Measurements from ENCODE around the gene C9orf72.
A peak's percentile ranks its signal among the peaks of the same experiment; 100 is the strongest.

The C9orf72 gene

DNA sequence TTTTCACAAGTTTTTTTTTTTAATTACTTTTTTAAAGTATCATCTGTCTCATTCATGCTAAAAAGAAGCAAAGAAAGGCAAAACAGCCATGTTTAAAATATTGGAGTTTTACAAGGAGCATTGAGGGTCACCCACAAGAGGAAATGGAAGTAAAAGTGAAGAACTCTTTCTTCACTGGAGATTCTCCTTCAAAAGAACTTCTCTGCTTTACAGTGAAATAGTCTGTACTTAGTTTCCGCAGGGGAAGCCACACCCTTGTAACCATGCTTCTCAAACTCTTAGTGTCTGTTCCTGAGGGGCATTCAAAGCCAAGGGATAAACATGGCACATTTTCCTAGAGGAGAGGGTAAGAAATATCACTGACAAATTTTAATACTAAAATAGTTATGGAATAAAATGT lies 8.6 kb downstream of the C9orf72 start:
- H3K9me3 Mint-ChIP-seq, result no peaks in the 10 kb centered on the region
- no peak for ATAC-seq
- no peaks in the 10 kb centered on the region for H3K27me3 Mint-ChIP-seq
- H3K4me3 Mint-ChIP-seq, result no peak overlapping the region
- no peak for DNase-seq
- H3K36me3 Mint-ChIP-seq (ENCODE audit: low read depth), result peaks cover 15% of the 10 kb centered on the region
- peak overlapping the region; percentile 39 for H3K27ac Mint-ChIP-seq
- H3K4me1 Mint-ChIP-seq, result peaks cover 23% of the 10 kb centered on the region

DNA sequence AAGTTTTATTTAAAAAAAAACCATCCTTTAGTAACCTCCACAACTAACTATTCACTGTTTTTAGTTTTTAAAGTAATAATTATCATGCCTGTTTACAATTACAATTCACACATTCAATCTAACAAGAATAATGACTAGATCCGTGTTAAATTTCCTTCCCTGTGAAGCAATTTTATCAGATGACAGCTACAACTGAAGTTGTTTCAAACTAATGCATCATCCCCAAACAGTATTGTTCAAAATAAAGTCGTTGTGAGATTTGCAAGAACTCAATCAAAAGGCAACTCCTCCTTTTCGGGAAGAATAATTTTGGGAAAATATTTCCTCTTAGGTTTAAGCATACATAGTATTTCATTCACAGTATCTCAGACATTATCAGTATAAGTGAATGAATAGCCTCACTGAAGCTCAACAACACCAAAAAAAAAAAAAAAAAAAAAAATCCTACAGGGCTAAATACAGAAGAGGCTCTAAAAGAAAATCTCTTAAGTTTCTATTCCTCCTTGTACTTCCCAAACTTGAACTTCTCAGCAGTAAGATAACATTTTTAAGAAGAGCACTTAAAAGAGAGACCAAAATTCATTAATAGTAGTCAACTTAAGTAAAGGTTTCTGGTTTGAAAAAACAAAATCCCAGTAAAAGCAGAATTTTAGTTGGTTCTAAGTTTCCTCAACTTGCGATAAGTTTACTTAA lies 9.4 kb downstream of the C9orf72 start:
- no peak for DNase-seq
- Mint-ChIP-seq H3K4me3 (no peak overlapping the region), H3K9me3 (no peaks in the 10 kb centered on the region), H3K36me3 (ENCODE audit: low read depth) (peaks cover 15% of the 10 kb centered on the region), H3K27ac (no peak overlapping the region), H3K27me3 (no peaks in the 10 kb centered on the region), H3K4me1 (peaks cover 23% of the 10 kb centered on the region)
- ATAC-seq, result no peak

DNA sequence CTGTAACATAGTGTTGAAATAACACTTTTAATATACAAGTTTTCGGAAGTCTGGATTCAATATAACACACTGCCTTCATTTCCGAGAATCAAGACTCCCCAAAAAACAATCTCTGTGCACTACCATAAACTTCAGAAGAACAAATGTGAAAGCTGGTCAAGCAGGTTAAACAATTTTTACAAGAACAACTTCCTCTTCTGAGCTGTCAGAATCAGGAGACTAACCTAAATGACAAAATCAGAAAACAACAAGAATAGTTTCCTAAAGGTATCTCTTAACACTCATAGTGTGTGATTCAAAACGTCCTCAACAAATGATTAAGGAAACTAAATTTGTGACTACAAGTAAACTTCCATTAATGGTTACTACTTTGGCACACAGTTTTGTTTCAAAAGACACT lies 11.6 kb downstream of the C9orf72 start:
- DNase-seq (no peak), ATAC-seq (no peak)
- H3K4me3 Mint-ChIP-seq, result no peak overlapping the region
- no peaks in the 10 kb centered on the region for H3K27me3 Mint-ChIP-seq
- H3K9me3 Mint-ChIP-seq, result no peaks in the 10 kb centered on the region
- H3K27ac Mint-ChIP-seq, result no peak overlapping the region
- H3K4me1 Mint-ChIP-seq, result peaks cover 23% of the 10 kb centered on the region
- peaks cover 16% of the 10 kb centered on the region for H3K36me3 Mint-ChIP-seq (ENCODE audit: low read depth)

DNA sequence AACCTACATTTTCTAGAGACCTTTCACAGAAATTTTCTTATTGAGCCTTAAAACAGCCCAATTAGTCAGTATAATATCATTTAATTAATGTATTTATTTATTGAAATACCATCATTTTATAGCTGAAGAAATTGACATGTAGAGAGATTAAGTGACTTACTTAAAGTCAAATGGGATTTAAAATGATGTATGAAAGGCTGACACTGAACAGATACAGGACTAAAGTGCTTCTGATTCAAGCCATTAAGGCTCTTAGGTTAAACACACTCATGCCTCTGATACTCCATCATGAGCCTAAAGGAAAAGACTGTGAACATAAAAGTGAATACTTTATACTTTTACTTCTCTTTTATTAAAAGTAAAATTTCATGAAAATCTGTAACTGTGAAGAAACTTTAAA lies 12.8 kb downstream of the C9orf72 start:
- no peak overlapping the region for H3K27ac Mint-ChIP-seq

GRCh38 chr9:27558307-27558706 lies 15.0 kb downstream of the C9orf72 start:
- ATAC-seq (no peak), DNase-seq (no peak)
- no peaks in the 10 kb centered on the region for H3K9me3 Mint-ChIP-seq
- peaks cover 3% of the 10 kb centered on the region for H3K4me1 Mint-ChIP-seq
- H3K36me3 Mint-ChIP-seq (ENCODE audit: low read depth), result peaks cover 16% of the 10 kb centered on the region
- no peak overlapping the region for H3K27ac Mint-ChIP-seq
- no peaks in the 10 kb centered on the region for H3K27me3 Mint-ChIP-seq
- H3K4me3 Mint-ChIP-seq, result no peak overlapping the region

More for the DNA sequence above, 12.8 kb downstream of the C9orf72 start:
- ATAC-seq (no peak), DNase-seq (no peak)
- H3K9me3 Mint-ChIP-seq, result no peaks in the 10 kb centered on the region
- no peak overlapping the region for H3K4me3 Mint-ChIP-seq
- H3K4me1 Mint-ChIP-seq, result peaks cover 20% of the 10 kb centered on the region
- no peaks in the 10 kb centered on the region for H3K27me3 Mint-ChIP-seq
- peaks cover 14% of the 10 kb centered on the region for H3K36me3 Mint-ChIP-seq (ENCODE audit: low read depth)

- H3K4me1 Mint-ChIP-seq, result no peaks in the 10 kb centered on the region
- no peak overlapping the region for H3K27ac Mint-ChIP-seq
- peaks cover 15% of the 10 kb centered on the region for H3K36me3 Mint-ChIP-seq (ENCODE audit: low read depth)
- no peaks in the 10 kb centered on the region for H3K27me3 Mint-ChIP-seq
- no peak overlapping the region for H3K4me3 Mint-ChIP-seq
- no peaks in the 10 kb centered on the region for H3K9me3 Mint-ChIP-seq
- DNase-seq (no peak), ATAC-seq (no peak)
Measured at GRCh38 chr9:27556470-27556869, 16.8 kb downstream of the C9orf72 start.

DNA sequence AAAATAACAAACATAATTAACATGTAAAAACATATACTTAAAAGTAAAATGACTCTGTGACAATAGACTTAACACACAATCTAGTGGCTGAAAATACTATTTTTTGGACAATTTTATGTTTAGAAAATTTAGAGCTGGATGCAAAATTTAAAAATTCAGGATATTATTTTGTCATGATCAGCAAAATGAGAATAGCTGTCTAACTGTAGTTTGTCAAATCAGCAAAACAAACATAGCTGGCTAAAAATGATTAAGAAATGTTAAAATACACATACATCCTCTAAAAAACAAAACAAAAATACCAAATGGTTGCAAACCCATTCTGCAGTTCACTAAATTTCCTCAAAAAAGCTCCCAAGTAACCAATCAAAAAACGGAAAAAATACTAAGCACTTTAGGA lies 18.6 kb downstream of the C9orf72 start:
- DNase-seq (no peak), ATAC-seq (no peak)
- Mint-ChIP-seq H3K36me3 (ENCODE audit: low read depth) (peaks cover 14% of the 10 kb centered on the region), H3K4me1 (no peaks in the 10 kb centered on the region), H3K4me3 (no peak overlapping the region), H3K27ac (no peak overlapping the region), H3K9me3 (no peaks in the 10 kb centered on the region), H3K27me3 (no peaks in the 10 kb centered on the region)

- peaks cover 11% of the 10 kb centered on the region for H3K36me3 Mint-ChIP-seq (ENCODE audit: low read depth)
- no peaks in the 10 kb centered on the region for H3K9me3 Mint-ChIP-seq
- H3K4me3 Mint-ChIP-seq, result no peak overlapping the region
- no peak for DNase-seq
- ATAC-seq, result no peak
- no peaks in the 10 kb centered on the region for H3K27me3 Mint-ChIP-seq
- H3K4me1 Mint-ChIP-seq, result no peaks in the 10 kb centered on the region
- H3K27ac Mint-ChIP-seq, result no peak overlapping the region
Measured at GRCh38 chr9:27549196-27549755, 24.0 kb downstream of the C9orf72 start.

DNA sequence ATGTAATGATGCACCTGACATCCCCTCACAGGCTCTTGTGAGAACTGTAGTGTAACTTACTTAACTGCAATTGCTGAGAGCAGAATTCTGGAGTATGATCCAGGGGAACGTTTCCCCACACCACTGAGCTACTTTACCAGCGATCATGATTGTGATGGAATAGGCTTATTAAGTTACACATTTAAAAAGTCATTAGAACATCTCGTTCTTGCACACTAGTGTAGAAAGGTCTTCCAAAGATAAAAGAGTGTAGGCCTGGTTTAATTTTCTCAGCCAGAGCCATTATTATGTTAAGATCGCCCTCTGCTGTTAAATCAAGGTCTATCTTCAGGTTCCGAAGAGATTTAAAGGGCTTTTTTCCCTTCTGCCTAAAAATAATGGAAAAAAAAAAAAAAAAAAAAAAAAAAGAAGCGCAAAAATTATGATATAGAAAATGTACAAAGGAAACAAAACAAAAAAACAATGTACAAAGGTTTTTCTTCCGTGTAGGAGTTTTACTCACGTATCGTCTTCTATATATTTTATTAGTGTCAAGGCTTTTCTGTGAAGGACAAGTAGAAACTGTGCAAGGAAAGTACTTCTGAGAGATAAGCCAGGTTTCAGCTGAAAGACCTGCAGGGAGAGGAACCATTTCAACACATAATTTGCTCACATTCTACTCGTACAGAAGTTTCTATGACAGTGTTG lies 25.1 kb downstream of the C9orf72 start:
- H3K4me3 Mint-ChIP-seq, result no peak overlapping the region
- H3K27ac Mint-ChIP-seq, result no peak overlapping the region
- no peaks in the 10 kb centered on the region for H3K4me1 Mint-ChIP-seq
- no peak for DNase-seq
- ATAC-seq, result no peak
- H3K36me3 Mint-ChIP-seq (ENCODE audit: low read depth), result peaks cover 4% of the 10 kb centered on the region
- no peaks in the 10 kb centered on the region for H3K9me3 Mint-ChIP-seq
- H3K27me3 Mint-ChIP-seq, result no peaks in the 10 kb centered on the region

DNA sequence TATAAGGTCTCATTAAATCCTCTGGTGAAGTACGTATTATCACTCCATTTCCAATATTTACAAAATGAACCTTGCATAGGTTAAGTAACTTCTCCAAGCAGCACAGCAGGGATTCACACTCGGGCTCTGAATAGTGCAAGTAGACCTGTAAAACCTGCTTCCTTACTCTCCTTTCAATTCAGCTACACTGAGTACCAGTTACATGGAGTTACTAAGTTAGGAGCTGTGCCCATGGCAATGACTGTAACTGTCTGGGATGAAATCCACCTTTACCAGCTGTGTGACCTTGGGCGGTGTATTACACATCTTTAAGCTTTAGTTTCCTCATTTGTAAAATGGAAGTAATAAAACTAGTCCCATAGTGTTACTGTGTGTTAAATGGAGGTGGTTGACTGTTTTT lies 27.8 kb downstream of the C9orf72 start:
- DNase-seq (no peak), ATAC-seq (no peak)
- Mint-ChIP-seq H3K27me3 (no peaks in the 10 kb centered on the region), H3K4me3 (no peak overlapping the region), H3K4me1 (no peaks in the 10 kb centered on the region), H3K9me3 (no peaks in the 10 kb centered on the region), H3K27ac (no peak overlapping the region), H3K36me3 (ENCODE audit: low read depth) (no peaks in the 10 kb centered on the region)

- ATAC-seq (no peak), DNase-seq (no peak)
- no peaks in the 10 kb centered on the region for H3K36me3 Mint-ChIP-seq (ENCODE audit: low read depth)
- H3K27me3 Mint-ChIP-seq, result no peaks in the 10 kb centered on the region
- no peaks in the 10 kb centered on the region for H3K9me3 Mint-ChIP-seq
- H3K4me3 Mint-ChIP-seq, result no peak overlapping the region
- no peak overlapping the region for H3K27ac Mint-ChIP-seq
- no peaks in the 10 kb centered on the region for H3K4me1 Mint-ChIP-seq
Measured at GRCh38 chr9:27542508-27542907, 30.8 kb downstream of the C9orf72 start.

GRCh38 chr9:27541740-27542139 lies 31.5 kb downstream of the C9orf72 start:
- no peak overlapping the region for H3K27ac Mint-ChIP-seq
- H3K36me3 Mint-ChIP-seq (ENCODE audit: low read depth), result no peaks in the 10 kb centered on the region
- H3K9me3 Mint-ChIP-seq, result no peaks in the 10 kb centered on the region
- H3K4me1 Mint-ChIP-seq, result no peaks in the 10 kb centered on the region
- H3K4me3 Mint-ChIP-seq, result no peak overlapping the region
- DNase-seq (no peak), ATAC-seq (no peak)
- H3K27me3 Mint-ChIP-seq, result no peaks in the 10 kb centered on the region

- no peaks in the 10 kb centered on the region for H3K27me3 Mint-ChIP-seq
- DNase-seq, result no peak
- no peaks in the 10 kb centered on the region for H3K36me3 Mint-ChIP-seq (ENCODE audit: low read depth)
- ATAC-seq, result no peak
- H3K4me1 Mint-ChIP-seq, result no peaks in the 10 kb centered on the region
- no peaks in the 10 kb centered on the region for H3K9me3 Mint-ChIP-seq
- no peak overlapping the region for H3K27ac Mint-ChIP-seq
- no peak overlapping the region for H3K4me3 Mint-ChIP-seq
Measured at GRCh38 chr9:27540502-27540901, 32.8 kb downstream of the C9orf72 start.

DNA sequence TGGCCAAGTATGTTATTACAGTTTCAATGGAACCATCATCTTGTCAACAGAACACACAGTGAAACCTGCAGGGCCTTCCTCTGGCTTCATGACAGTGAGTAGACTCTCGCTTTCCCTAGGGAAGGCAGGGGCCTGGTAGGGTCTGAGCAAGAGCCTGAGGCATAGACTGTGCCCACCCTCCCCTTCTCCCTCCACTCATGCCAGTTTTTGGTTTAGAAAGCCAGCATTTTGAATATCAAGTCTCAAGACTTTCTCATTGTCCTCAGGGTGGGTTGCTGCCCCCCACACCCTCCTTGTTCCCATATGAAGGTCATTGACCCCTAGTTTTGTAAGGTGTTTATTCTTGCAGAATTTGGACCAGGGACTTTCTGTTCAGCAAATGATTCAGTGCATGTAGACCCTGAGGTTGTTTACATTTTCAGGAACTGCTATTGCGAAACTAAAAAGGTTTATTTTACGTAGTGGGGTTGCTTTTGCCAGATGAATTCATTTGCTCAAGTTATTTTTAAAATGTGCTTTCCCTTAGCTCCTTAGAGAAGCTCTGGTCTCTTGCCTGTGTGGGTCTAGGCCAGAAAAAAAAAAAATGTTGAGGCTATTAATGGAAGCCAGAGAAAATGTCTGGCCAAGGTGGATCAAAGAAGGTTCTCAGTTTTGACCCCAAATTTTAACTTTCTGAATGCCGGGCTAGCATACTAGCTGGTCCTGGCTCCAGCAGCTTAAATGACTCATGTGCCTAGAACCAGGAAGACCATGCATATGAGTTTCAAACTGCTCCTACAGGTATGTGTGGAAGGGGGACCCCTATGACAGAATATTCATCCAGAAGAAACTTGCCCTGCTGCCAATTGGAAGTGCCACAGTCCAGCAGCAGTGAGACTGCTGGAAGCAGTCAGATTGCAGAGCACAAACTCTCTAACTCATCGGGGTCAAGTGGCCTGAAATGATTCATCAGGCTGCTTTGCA lies 33.5 kb downstream of the C9orf72 start:
- no peak for DNase-seq
- no peaks in the 10 kb centered on the region for H3K36me3 Mint-ChIP-seq (ENCODE audit: low read depth)
- no peaks in the 10 kb centered on the region for H3K4me1 Mint-ChIP-seq
- no peaks in the 10 kb centered on the region for H3K27me3 Mint-ChIP-seq
- no peak overlapping the region for H3K27ac Mint-ChIP-seq
- no peak overlapping the region for H3K4me3 Mint-ChIP-seq
- no peaks in the 10 kb centered on the region for H3K9me3 Mint-ChIP-seq
- no peak for ATAC-seq

Data from activated naive CD8-positive, alpha-beta T cell treated with anti-CD3 and anti-CD28 coated beads, Interleukin-2, amount 50 U/mL, for 24 hours (primary cell).